Neural progenitor cell (in vitro differentiated cells): Measurements from ENCODE around the gene CACNA1C.

Experiments used
- CTCF ChIP-seq: fragments of 200-600 bp; sonication (generic); IDR thresholded peaks from 2 replicates; pipeline ENCODE4 v1.5.1; 2017; ENCODE audit warnings: antibody characterized with exemption, mild to moderate bottlenecking
- EZH2 ChIP-seq: fragments of 200-600 bp; sonication (generic); IDR thresholded peaks from 2 replicates; pipeline ENCODE4 v1.6.1; 2017; ENCODE audit warnings: antibody characterized with exemption, mild to moderate bottlenecking, moderate library complexity
- EZH2phosphoT487 ChIP-seq: fragments of 200-600 bp; sonication (generic); IDR thresholded peaks from 2 replicates; pipeline ENCODE4 v1.6.1; 2017; ENCODE audit warnings: antibody characterized with exemption

GRCh38 chr12:2745655-2746054, 692.9 kb downstream of the CACNA1C start:
- TF ChIP-seq CTCF (no peak), EZH2 (no peak), EZH2phosphoT487 (no peak)
